K562 (cell line): Measurements from ENCODE around the gene CACNA2D2. TPM values are rescaled to one million over a fixed set of nuclear protein-coding genes. Genes with fewer than 3 reads are reported as not detected.

ENCODE experiments used
- ATF1 ChIP-seq, 2 experiments: fragments of 450-650 bp in 1 of 2; IDR thresholded peaks; 2 replicates each; pipeline ENCODE4 v1.6.1; 2016; ENCODE audit warnings: missing compliant biosample characterization in 1 of 2, missing genetic modification characterization in 1 of 2
- BRF2 ChIP-seq: IDR thresholded peaks from 3 replicates; pipeline ENCODE4 v1.6.1; 2011; ENCODE audit warnings: borderline replicate concordance, mild to moderate bottlenecking; ENCODE audit not compliant: insufficient read length, insufficient read depth
- CREB1 ChIP-seq, 2 experiments: sonication (generic) in 1 of 2; formaldehyde crosslinking in 1 of 2; IDR thresholded peaks; 2 replicates each; pipeline versions ENCODE4 v1.6.1 to v1.8.0; 2012 to 2022; ENCODE audit warnings: inconsistent platforms in 1 of 2, mild to moderate bottlenecking in 1 of 2, missing genetic modification reagents in 1 of 2, moderate library complexity in 1 of 2
- CTBP1 ChIP-seq: fragments of 450-650 bp; IDR thresholded peaks from 2 replicates; pipeline ENCODE4 v1.6.1; 2016; ENCODE audit warnings: borderline replicate concordance
- CXXC5 ChIP-seq: fragments of 250-450 bp; sonication (Bioruptor Pico); IDR thresholded peaks from 2 replicates; pipeline ENCODE4 v1.8.0; 2022; ENCODE audit warnings: inconsistent platforms, mild to moderate bottlenecking, moderate library complexity
- EHMT2 ChIP-seq: fragments of 450-650 bp; IDR thresholded peaks from 2 replicates; pipeline ENCODE4 v1.6.1; 2018; ENCODE audit warnings: antibody characterized with exemption
- ELK1 ChIP-seq: sonication (generic); formaldehyde crosslinking; IDR thresholded peaks from 2 replicates; pipeline ENCODE4 v1.8.1; 2022; ENCODE audit warnings: missing genetic modification reagents
- HDAC2 ChIP-seq: fragments of 450-650 bp; IDR thresholded peaks from 2 replicates; pipeline ENCODE4 v1.6.1; 2016; ENCODE audit warnings: mild to moderate bottlenecking
- HDGF ChIP-seq: fragments of 450-650 bp; IDR thresholded peaks from 2 replicates; pipeline ENCODE4 v1.6.1; 2016
- KLF13 ChIP-seq: fragments of 450-650 bp; IDR thresholded peaks from 2 replicates; pipeline ENCODE4 v1.6.1; 2016; ENCODE audit warnings: missing genetic modification characterization, low read depth, mild to moderate bottlenecking, missing compliant biosample characterization, moderate library complexity, borderline replicate concordance
- MCM2 ChIP-seq: fragments of 450-650 bp; IDR thresholded peaks from 2 replicates; pipeline ENCODE4 v1.6.1; 2017; ENCODE audit warnings: low read depth, mild to moderate bottlenecking
- MLLT1 ChIP-seq, 2 experiments: fragments of 450-650 bp; IDR thresholded peaks; 2 replicates each; pipeline ENCODE4 v1.6.1; 2016
- POLR3G ChIP-seq: IDR thresholded peaks from 2 replicates; pipeline ENCODE4 v1.6.1; 2011; ENCODE audit not compliant: insufficient read length, insufficient replicate concordance; ENCODE audit errors: extremely low read depth
- RBM22 ChIP-seq: fragments of 200-400 bp; formaldehyde crosslinking; IDR thresholded peaks from 2 replicates; pipeline ENCODE4 v1.6.1; 2018; ENCODE audit warnings: low read length, low read depth; ENCODE audit not compliant: poor library complexity, severe bottlenecking
- RCOR1 ChIP-seq, 2 experiments: IDR thresholded peaks; 2 replicates each; pipeline ENCODE4 v1.6.1; 2012; ENCODE audit warnings: low read depth in 2 of 2, low read length in 2 of 2, borderline replicate concordance in 1 of 2, improper control_type of control experiment in 1 of 2
- SMC3 ChIP-seq: conservative IDR thresholded peaks from 2 replicates; pipeline ENCODE4 v1.6.1; 2011; ENCODE audit warnings: low read depth, low read length, improper control_type of control experiment; ENCODE audit not compliant: insufficient read depth
- SPI1 ChIP-seq: IDR thresholded peaks from 2 replicates; pipeline ENCODE4 v1.6.1; 2011; ENCODE audit warnings: low read depth, low read length, control low read depth, borderline replicate concordance
- TAL1 ChIP-seq: fragments of 450-650 bp; IDR thresholded peaks from 2 replicates; pipeline ENCODE4 v1.6.1; 2016; ENCODE audit warnings: mild to moderate bottlenecking
- TBP ChIP-seq: optimal IDR thresholded peaks from 2 replicates; pipeline ENCODE3; 2011; ENCODE audit warnings: low read depth, low read length, improper control_type of control experiment
- TEAD1 ChIP-seq, 2 experiments: fragments of 450-650 bp in 1 of 2; sonication (generic) in 1 of 2; formaldehyde crosslinking; IDR thresholded peaks; 2 replicates each; pipeline versions ENCODE4 v1.4.0 to v1.8.0; 2020 to 2022; ENCODE audit warnings: mild to moderate bottlenecking in 2 of 2, missing genetic modification reagents in 1 of 2
- VEZF1 ChIP-seq: fragments of 200-800 bp; sonication (Bioruptor generic); IDR thresholded peaks from 2 replicates; pipeline ENCODE4 v1.6.1; 2017; ENCODE audit warnings: missing genetic modification characterization, missing compliant biosample characterization
- ZEB2 ChIP-seq: fragments of 450-650 bp; IDR thresholded peaks from 2 replicates; pipeline ENCODE4 v1.6.1; 2016
- polyA plus RNA-seq, 8 experiments: library from polyadenylated mRNA; depleted of rRNA in 4 of 8; stranded (reverse) in 5 of 8; unstranded in 3 of 8; fragments of >200 nt; fragmentation: Nextera tagmentation in 2 of 8; fragmentation: Illumina TruSeq in 1 of 8; extraction: Ambion mirVana in 2 of 8; extraction: Trizol in 1 of 8; gene quantifications; 2 replicates each; pipeline versions ENCODE4 v1.2.1 to v1.2.3, GENCODE V29; 2011 to 2014; ENCODE audit warnings: inconsistent platforms in 1 of 8, missing spikeins in 1 of 8
- total RNA-seq, 7 experiments: library from RNA; depleted of rRNA in 6 of 7; stranded (reverse); fragments of >200 nt in 6 of 7; fragmentation: Illumina TruSeq in 2 of 7; extraction: Trizol in 2 of 7; gene quantifications; 2 replicates each; pipeline versions ENCODE4 v1.2.1 to v1.2.3, GENCODE V29; 2011 to 2021; ENCODE audit warnings: low replicate concordance in 1 of 7

Gene CACNA2D2
- total and polyA plus RNA-seq, 9 of the 15 experiments (the other 6 are each of a cell fraction or from before 2014, with no cell fraction given), result 0.11 to 0.58 (median 0.36) TPM; not detected in 2

- TF ChIP-seq VEZF1 (CRISPR knock-in tag), result peak; percentile 20; the same call in 1 of the 2 replicates
- TF ChIP-seq ATF1 (CRISPR knock-in tag; IDR thresholded peaks at IDR 0.05), result no peak
- TF ChIP-seq ATF1 (tag; IDR thresholded peaks at IDR 0.05), result 0 out of 2 replicates have a peak, but pooled peaks have one; percentile 11
- no peak for TF ChIP-seq HDGF
- TF ChIP-seq MLLT1 (IDR thresholded peaks at IDR 0.05), result no peak
- TF ChIP-seq SPI1, result 0 out of 2 replicates have a peak, but pooled peaks have one; percentile 40
- no peak for TF ChIP-seq TEAD1 (CRISPR knock-in tag; IDR thresholded peaks at IDR 0.05)
- no peak for TF ChIP-seq MCM2
- TF ChIP-seq RBM22, result no peak
- no peak for TF ChIP-seq EHMT2
- TF ChIP-seq ZEB2, result 0 out of 2 replicates have a peak, but pooled peaks have one; percentile 26
- no peak for TF ChIP-seq BRF2
- TF ChIP-seq KLF13 (tag), result no peak
- TF ChIP-seq TAL1, result no peak
- no peak for TF ChIP-seq SMC3
- TF ChIP-seq HDAC2, result no peak
- peak; percentile 12 for TF ChIP-seq CXXC5
- TF ChIP-seq ELK1, result no peak
- no peak for TF ChIP-seq POLR3G
- TF ChIP-seq TBP, result peak; percentile 30
- TF ChIP-seq CREB1 (IDR thresholded peaks at IDR 0.05), result 0 out of 2 replicates have a peak, but pooled peaks have one; percentile 30
- no peak for TF ChIP-seq CREB1 (CRISPR knock-in tag; IDR thresholded peaks at IDR 0.05)
- 0 out of 2 replicates have a peak, but pooled peaks have one; percentile 28 for TF ChIP-seq CTBP1
- TF ChIP-seq RCOR1 (IDR thresholded peaks at IDR 0.05; ENCODE audit: borderline replicate concordance in 1 of 2, low read depth in 2 of 2, low read length in 2 of 2), result 0 out of 4 replicates have a peak, but pooled peaks of 1 of the 2 experiments have one; percentile 4
Observed at GRCh38 chr3:50365080-50365841, 138.2 kb downstream of the CACNA2D2 start (continued).
